Ishikawa (cell line): ENCODE measurements around the gene CASK.

Experiments
- CEBPB ChIP-seq: IDR thresholded peaks from 2 replicates; pipeline ENCODE4 v1.6.1; 2012
- CREB1 ChIP-seq: IDR thresholded peaks from 2 replicates; pipeline ENCODE4 v1.6.1; 2012; ENCODE audit warnings: low read depth
- EGR1 ChIP-seq: IDR thresholded peaks from 2 replicates; pipeline ENCODE4 v1.6.1; 2012
- EP300 ChIP-seq: IDR thresholded peaks from 2 replicates; pipeline ENCODE4 v1.6.1; 2012; ENCODE audit warnings: borderline replicate concordance
- FOXM1 ChIP-seq: IDR thresholded peaks from 2 replicates; pipeline ENCODE4 v1.6.1; 2012; ENCODE audit warnings: low read depth, borderline replicate concordance
- MAX ChIP-seq: IDR thresholded peaks from 2 replicates; pipeline ENCODE4 v1.6.1; 2012
- NFIC ChIP-seq: IDR thresholded peaks from 2 replicates; pipeline ENCODE4 v1.6.1; 2012
- RAD21 ChIP-seq: IDR thresholded peaks from 2 replicates; pipeline ENCODE4 v1.6.1; 2012; ENCODE audit warnings: low read depth
- REST ChIP-seq: IDR thresholded peaks from 2 replicates; pipeline ENCODE4 v1.6.1; 2012; ENCODE audit warnings: low read depth, mild to moderate bottlenecking
- TAF1 ChIP-seq: IDR thresholded peaks from 2 replicates; pipeline ENCODE4 v1.6.1; 2012; ENCODE audit warnings: low read depth, mild to moderate bottlenecking
- TCF12 ChIP-seq: IDR thresholded peaks from 2 replicates; pipeline ENCODE4 v1.6.1; 2012; ENCODE audit warnings: low read depth
- TEAD4 ChIP-seq: IDR thresholded peaks from 2 replicates; pipeline ENCODE4 v1.6.1; 2012
- USF1 ChIP-seq: IDR thresholded peaks from 2 replicates; pipeline ENCODE4 v1.6.1; 2012
- YY1 ChIP-seq: IDR thresholded peaks from 2 replicates; pipeline ENCODE4 v1.6.1; 2012; ENCODE audit warnings: low read depth
- ZBTB7A ChIP-seq: IDR thresholded peaks from 2 replicates; pipeline ENCODE4 v1.6.1; 2012; ENCODE audit warnings: low read depth

Gene CASK

GRCh38 chrX:41718481-41719235, 204.7 kb downstream of the CASK start:
- no peak for TF ChIP-seq EGR1
- no peak for TF ChIP-seq TCF12
- TF ChIP-seq USF1, result no peak
- TF ChIP-seq MAX, result no peak
- TF ChIP-seq TAF1, result no peak
- TF ChIP-seq TEAD4, result no peak
- TF ChIP-seq EP300, result no peak
- TF ChIP-seq RAD21, result no peak
- no peak for TF ChIP-seq REST
- no peak for TF ChIP-seq FOXM1
- TF ChIP-seq ZBTB7A, result no peak
- TF ChIP-seq YY1, result no peak

- TF ChIP-seq EGR1 (no peak), TCF12 (no peak), EP300 (no peak), ZBTB7A (no peak), YY1 (no peak), NFIC (no peak), CEBPB (no peak), TAF1 (no peak), CREB1 (no peak), REST (no peak), USF1 (no peak), MAX (no peak), RAD21 (no peak), FOXM1 (no peak), TEAD4 (no peak)
Observed at GRCh38 chrX:41716767-41717473, 206.4 kb downstream of the CASK start.

- no peak for TF ChIP-seq EGR1
- TF ChIP-seq CEBPB, result no peak
- TF ChIP-seq FOXM1, result no peak
- no peak for TF ChIP-seq NFIC
- no peak for TF ChIP-seq RAD21
- TF ChIP-seq CREB1, result no peak
- TF ChIP-seq EP300, result no peak
- no peak for TF ChIP-seq REST
- TF ChIP-seq YY1, result no peak
- no peak for TF ChIP-seq TAF1
Observed at GRCh38 chrX:41716222-41716621, 207.1 kb downstream of the CASK start.

GRCh38 chrX:41711021-41711667, 212.2 kb downstream of the CASK start:
- no peak for TF ChIP-seq USF1
- TF ChIP-seq TAF1, result no peak
- no peak for TF ChIP-seq TEAD4
- TF ChIP-seq CEBPB, result no peak
- TF ChIP-seq REST, result no peak
